Measurements from ENCODE around the gene STK32C.

The STK32C gene

DNA sequence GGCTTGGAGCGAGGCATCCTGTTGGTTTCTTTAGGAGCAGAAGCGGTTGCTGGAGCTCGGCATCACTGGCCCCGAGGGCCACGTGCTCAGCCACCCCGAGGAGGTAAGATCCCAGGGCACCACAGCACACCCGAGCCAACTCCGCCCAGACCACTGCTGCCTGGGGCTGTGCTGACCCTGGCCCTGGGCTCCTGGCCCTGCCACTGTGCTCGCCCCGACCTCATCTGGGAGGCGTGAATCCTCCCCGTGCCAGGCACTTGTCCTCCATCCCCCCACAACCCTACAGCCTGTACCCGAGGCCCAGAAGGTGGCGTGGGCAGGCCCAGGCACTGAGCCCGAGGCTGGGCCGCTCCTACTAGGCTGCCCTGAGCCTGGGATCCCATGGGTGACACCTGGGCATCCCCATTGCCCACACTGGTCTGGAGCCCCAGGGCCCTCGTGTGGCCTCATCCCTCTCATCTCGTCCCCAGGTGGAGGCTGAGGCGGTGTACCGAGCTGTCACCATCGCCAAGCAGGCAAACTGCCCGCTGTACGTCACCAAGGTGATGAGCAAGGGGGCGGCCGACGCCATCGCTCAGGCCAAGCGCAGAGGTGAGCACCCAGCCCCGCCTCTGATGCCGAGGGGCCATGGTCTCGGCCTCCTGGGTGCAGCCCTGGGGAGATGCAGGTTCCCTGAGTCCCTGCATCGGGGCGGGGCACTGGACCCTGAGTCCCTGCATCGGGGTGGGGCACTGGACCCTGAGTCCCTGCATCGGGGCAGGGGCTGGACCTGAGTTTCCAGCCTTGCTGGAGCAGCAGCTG lies 109.2 kb downstream of the STK32C start:
- DNase-seq (ENCODE audit: low read depth): no peak

DNA sequence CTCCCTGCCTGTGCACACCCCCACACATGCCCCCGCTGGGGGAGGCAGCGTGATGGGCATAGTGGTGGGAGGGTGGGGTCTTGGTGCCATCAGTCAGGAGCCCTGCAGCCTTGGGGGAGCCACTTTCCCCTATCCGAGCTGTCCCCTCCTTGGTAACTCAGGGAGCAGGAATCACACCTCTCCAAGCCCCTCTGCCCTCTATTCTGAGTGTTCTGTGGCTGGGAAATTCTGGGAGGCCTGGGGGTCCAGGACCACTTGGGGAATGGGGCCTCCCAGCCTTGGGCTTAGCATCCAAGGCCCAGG lies 109.7 kb downstream of the STK32C start:
- no peak for DNase-seq (ENCODE audit: low read depth)

DNA sequence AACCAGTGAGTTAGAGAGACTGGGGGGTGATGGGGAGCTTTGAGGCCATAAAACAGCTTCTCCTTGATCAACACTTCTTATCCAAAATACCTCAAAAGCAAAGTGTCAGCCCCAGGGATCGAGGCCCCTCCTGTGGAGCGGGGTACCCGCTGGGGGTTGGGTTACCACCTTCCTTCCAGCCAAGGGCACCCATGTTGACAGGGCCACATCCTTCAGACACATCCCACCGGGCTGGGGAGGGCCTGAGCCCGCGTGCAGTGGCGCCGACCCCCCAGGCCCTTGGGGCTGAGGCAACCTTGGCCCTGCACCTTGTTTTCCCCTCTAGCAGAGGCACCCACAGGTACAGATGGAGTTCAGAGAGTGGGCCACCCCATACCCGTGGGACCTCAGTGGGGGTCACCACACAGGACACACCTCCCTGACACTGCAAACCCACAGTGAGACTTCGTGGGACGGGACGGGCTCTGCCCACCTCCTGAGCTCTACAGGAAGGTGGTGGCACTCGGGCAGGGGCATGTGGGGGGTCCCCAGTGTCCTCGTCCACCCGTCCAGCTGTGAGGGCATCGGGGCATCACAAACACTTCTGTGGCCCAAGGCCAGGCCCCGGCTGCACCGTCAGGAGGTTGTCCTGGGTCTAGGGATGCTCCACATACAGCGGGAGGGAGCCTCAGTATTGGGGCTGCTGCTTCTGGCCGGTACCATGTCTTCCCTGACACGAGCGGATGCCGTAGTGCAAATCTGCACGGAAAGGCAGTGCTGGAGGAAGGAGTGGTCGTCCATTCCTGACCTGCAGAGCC lies 110.3 kb downstream of the STK32C start:
- DNase-seq (ENCODE audit: low read depth): no peak

DNA sequence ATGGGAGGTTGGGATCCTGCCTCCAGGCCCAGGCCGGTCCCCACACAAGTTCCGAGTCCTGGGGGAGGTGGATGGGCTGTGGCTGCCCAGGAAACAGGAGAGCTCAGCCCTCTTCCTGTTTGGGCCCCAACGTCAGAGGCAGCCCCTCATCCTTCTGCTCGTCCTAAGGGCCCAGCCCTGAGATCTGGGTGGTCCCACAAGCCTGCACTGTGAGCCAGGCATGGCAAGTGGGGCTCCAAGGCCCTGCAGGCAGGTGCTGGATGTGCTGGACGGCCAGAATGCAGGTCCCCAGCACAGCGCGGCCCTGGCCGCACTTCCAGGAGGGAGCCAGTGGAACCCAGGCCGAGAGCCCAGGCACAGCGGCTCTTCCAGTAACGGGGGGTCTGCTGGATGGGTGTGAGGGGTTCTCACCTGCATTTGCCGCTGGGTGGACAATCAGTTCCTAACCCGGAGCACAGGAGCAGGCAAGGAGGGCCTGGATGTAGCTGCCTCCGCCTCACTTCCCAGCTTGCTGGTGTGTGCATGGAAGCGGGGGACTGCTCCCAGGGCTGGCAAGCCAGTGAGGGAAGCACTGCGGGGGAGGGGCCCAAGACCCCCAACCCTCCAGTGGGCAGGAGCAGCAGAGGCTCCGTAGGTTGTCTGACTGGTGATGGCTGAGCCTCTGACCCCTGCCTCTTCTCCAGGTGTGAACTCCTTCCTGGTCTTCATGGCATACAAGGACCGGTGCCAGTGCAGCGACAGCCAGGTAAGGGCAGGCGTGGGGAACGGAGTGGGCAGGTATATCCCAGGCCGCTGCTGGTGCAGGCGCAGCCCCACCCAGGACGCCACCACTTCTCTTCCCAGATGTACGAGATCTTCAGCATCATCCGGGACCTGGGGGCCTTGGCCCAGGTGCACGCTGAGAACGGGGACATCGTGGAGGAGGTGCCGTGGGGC lies 111.3 kb downstream of the STK32C start:
- DNase-seq (ENCODE audit: low read depth): no peak

DNA sequence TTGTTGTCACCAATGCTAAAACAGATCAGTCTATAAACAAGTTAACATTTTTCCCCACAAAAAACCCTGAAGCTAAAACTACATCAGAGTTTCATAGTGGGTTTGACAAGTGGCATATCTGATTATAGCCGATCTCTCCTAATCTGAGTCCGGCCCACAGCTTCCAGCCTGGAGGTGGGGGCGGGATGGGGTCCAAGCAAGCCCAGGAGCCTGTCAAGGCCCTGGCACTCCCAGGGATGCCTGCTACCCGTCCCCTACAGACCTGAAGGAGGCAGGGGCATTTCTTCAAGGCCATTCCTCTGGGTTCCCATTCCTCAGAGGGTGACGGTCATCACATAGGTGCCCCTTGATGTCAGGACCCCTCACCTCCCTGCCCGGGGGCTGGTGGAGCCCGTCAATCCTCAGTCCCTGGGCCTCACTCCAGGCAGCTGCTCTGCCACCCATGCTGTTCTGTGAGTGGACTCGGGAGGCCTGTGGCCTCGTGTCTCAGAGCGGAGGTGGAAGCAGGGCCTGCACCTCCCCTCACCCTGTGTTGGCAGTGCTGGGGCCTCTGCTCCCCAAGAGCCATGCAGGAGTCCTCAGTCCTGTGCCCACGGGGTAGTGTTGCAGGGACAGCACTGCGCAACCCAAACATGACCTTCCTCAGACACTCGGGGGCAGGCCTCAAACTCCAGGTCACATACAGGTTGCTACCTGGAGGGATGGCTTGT lies 112.2 kb downstream of the STK32C start:
- no peak for DNase-seq (ENCODE audit: low read depth)

DNA sequence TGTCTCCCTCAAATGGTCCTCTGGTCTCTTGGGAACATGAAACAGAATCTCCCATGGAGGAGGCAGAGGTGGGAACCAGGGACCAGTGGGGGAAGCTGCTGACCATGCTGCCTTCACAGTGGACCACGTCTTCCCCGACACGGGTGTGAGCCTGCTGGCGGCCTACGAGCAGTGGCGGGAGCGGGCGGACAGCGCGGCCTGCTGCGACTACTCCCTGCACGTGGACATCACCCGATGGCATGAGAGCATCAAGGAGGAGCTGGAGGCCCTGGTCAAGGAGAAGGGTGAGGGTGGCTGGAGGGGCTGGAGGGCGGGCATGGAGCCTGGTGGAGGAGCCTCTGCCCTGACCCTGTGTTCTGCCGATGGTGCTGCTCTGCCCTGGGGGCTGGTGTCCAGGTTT lies 113.0 kb downstream of the STK32C start:
- no peak for DNase-seq (ENCODE audit: low read depth)

DNA sequence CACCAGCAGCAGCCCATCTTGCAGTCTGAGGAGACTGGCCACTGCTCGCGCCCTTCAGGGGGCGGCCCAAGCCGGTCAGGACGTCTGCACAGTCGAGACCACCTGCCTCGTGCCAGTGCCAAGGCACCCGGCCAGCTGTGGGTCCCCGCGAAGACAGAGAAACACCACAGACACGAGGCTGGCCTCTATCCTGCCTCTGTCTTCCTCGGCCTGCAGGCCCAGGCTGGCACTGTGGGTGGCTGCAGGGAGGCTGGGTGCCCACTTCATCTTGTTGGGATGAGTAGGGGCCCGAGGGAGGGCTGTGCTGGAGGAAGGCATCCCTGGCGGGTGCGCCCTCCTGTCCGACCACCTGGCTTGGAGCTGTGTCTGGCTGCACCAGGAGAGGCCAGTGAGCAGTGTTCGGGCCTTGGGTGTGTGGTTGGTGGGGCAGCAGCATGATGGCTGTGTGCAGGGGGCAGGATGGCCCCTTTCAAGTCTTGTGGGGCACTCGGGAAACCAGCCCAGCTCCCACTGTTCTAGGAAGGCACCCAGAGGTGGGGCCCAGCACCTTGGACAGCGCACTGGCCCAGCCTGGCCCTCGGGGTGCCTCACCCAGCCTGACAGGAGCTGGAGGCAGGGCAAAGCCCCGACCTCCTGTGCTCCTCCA lies 113.7 kb downstream of the STK32C start:
- DNase-seq (ENCODE audit: low read depth): no peak

DNA sequence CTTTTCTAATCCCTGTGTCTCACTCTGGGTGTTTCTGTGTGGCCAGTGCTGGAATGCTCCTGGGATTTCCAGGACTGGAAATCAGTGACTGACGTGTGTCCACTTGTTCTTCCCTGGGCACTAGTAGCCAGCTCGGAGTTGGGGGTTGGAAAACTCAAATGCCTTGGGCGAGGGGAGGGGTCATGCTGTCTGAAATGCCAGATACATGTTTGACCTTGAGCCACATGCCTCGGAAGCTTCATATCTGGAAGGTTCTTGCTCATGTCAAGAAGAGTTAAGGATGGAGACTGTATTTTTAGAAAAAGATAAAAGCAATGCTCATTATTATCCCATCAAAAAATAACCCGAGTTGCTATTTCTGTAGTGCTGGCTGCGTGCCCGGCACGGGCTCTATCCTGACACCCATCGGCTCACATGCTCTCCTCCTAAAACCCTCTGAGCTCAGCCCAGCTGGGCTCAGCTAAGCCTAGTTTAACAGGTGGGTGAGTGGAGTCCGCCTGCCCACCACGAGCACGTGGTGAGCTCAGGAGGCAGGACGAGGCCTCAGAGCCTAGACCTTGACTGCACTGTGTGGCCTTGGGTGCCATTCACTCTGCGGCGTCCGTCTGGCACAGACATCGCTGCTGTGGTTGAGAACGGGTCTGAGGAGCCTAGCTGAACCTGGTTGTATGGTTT lies 114.6 kb downstream of the STK32C start:
- no peak for DNase-seq (ENCODE audit: low read depth)

DNA sequence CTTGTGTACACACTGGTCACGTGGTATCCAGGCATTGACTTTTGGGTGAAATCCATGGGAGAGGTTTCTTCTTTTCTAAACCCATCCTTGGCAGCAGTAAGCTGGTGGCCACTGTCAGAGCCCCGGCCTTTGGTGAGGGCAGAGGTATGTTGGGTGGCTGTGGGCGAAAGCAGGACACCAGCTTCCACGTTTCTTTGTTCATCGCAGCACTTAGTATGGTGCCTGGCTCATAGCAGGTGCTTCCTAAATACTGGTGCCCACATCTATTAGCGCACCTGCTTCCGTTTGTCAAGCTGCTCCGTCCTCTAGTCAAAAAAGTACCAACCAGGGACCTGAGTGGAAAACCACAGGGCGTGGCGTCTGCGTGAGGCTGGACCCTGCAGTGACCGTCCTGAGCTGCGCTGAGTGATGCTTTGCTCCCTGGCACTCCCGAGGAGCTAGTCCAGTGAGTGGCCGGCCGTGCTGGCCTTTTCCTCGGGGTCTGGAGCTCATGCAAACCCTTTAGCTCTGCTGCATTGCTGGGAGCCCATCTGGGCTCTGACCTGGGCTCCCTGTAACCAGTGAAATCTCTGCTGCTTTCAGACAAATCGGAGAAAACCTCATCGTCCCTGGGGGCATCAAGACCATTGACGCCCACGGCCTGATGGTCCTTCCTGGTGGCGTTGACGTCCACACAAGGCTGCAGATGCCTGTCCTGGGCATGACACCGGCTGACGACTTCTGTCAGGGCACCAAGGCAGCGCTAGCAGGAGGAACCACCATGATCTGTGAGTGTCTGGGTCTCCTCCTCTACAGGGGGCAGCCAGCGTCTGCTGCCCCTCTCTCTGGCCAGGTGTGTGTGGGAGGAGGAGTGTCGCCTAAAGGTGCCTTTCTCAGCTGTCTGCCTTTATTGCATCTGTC lies 115.4 kb downstream of the STK32C start:
- DNase-seq (ENCODE audit: low read depth): no peak

DNA sequence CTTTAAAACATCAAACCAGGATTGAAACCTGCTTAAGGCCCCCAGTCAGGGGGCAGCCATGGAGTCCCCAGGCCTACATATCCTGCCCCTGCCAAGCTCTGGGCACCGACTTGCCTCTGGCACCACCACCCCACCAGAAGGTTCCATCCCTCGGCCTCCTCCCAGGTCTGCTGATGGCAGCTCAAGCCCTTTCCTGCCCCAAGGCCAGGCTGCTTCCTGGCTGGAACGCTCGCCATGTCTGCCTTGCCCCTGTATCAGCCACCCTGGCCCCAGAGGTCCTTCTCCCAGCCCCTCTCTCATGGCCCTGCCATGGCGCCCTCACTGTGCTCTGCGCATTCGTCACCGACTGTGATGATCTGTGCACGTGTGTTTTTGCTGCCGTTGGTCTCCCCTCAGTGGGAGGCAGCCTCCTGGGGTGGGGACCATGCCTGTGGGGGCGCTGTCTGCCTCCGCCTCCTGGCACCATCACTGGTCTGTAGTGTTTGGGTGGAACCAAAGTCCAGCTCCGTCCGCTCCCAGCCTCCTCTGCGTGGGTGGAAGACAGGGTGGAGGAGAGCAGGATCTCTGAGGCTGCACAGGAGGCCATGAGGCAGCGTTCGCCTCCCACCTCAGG lies 117.8 kb downstream of the STK32C start:
- DNase-seq (ENCODE audit: low read depth): no peak

DNA sequence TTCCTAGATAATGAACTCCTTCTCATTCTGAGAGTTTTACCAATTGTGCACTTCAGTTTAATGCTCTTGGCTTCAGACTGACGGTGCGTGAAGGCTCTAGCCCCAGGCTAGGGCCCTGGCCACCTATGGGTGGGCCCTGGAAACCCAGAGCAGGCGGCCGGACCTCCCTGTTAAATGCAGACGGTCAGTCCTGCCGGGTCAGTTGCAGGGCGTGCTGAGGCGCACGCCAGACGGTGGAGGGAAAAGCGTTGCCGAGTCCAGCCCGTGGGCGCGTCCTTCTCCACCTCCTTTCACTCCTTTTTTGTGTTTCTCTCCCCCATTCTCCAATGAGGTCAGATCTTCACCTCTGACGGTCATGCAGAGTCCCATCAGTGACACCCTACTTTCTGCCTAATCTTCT lies 118.7 kb downstream of the STK32C start:
- DNase-seq (ENCODE audit: low read depth): no peak

DNA sequence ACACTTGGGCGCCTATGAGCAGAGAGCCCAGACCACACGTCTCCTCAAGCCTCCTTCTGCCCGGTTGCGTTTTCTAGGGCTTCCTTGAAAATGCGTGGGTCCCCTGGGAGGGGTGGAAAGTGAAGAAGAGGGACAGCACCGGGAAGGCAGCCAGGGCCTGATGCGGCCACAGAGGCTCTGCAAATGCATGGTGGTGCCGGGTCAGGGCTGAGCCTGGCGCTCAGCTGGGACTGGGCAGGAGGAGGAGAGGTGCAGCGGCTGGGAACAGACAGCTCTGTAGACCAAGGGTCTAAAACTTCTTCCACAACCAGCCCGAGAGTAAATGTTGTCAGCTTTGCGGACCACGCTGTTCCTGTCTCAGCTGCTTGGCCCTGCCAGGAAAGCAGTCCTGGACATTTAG lies 119.4 kb downstream of the STK32C start:
- no peak for DNase-seq (ENCODE audit: low read depth)

DNA sequence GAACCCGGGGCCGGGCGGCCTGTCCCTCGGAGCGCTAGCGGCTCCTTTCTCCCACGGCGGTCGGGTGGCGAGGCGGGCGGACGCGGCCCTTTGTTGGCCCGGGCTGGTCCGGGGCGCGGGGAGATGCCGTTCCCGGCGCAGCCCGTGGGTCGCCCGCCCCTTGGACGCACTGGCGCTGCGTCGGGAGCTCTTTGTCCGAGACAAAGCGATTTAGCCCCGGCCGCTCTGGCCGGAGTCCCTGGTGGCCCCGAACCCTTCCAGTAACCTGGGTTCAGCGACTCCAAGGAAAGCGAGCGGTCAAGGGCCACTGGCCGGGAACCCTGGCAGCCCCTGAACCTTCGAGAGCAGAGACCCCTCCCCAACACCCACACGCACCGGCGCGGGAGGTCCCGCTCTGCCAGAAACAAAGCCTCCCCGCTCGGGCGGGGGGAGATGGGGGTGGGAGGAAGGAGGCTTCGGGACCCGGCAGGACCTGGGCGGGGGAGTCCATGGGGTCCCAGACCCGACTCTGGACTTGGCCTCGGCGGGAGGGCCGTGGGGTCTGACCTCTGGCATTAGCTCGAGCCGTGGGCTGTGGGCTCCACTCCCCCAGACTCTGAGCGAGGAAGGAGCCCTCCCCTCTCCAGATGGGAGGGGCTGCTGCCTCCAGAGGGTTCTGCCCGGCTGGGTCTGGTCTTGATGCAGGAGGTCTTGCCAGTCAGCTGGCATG lies 120.2 kb downstream of the STK32C start:
- DNase-seq (ENCODE audit: low read depth): no peak

DNA sequence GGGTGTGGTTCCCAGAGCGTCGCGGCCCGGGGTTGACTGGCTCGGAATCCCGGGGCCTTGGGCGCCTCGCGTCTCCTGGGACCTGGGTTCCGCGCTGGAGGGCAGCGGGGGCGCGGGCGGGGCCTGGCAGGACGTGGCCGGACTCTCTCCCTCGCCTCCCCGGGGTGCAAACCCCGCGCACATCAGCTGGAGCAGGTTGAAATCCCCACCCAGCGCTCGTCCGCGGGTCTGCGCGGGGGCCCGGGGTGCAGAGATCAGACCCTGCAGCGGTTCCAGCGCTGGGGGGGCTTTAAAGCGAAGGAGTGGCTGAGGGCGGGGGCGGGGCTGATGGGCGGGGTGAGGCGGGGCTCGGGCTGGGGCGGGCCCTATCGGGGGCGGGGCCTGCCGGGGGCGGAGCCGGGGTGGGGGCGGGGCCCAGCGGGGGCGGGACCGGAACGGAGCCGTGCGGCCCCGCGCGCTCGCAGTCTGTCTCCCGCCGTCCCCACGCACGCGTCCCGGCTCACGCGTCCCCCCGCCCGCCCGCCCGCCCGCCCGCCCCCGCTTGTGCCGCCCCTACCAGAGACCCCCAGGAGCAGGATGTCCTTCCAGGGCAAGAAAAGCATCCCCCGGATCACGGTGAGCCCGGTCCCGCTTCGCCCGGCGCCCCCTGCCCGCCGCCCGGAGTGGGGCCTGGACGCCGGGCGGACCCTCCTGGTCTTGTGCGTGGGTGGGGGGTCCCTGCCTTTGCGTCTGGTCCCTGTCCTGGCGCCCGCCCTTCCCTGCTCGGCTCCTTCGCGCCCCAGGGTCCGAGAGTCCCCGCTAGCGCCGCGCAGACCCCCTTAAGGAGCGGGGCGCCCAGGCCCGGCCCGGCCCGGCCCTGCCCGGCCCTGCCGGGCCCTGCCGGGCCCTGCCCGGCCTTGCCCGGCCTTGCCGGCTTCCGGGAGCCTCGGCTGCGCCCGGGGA lies 121.0 kb downstream of the STK32C start, which contains the start of gene DPYSL4:
Gene DPYSL4 (plus strand): TSS at position 461 of the 942 bp plus-strand sequence. CDS start 116 bp downstream, at position 577.
- no peak for DNase-seq (ENCODE audit: low read depth)

DNA sequence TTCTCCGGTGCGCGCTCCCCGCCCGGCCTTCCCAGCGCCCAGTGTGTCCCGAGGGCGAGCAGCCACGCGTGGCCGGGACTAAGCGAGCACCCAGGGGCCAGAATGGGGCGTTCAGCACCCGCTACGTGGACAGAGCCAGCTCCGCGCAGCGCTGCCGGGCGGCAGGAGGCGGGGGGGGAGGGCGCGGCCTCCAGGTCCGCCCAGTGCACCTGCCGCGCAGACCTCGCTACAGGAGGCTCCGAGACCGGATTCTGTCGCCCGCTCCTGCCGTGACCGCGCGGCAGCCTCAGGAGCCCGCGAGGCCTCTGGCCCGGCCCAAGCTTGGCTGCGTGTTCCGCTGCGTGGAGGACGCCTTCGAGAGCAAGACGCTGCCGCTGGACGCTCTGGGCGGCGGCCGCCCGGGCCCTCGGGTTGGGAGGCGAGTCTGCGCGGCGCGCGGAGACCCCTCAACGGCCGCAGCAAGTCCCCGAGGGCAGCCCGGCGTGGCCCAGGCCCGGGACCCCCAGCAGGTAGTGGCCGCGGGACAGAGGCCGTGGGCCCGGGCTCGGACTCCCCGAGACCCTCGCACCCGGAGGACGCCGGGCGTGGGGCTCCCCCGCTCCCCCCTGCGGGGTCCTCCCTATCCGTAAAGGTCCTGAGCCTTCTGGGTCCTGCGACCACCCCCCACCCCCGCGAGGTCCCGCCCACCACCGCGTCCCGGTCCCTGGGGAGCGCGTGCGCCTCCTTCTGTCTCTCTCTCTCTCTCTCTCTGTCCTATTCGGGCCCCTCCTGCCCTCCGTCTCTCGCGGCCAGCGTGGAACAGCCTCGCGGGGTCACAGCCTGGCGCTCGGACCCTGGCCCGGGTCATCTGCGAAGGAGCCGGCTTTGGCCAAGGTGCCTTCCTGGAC lies 121.9 kb downstream of the STK32C start:
- DNase-seq (ENCODE audit: low read depth): peak; percentile 44

Measured in T follicular helper cell (primary cell).